ENCODE data around the gene UXS1. TPM values are rescaled to one million over a fixed set of nuclear protein-coding genes. Genes with fewer than 3 reads are reported as not detected.

UXS1 gene
- total RNA-seq, 4 donors from 2014 or later = 31.0 to 42.4 (median 36.8) TPM

DNA sequence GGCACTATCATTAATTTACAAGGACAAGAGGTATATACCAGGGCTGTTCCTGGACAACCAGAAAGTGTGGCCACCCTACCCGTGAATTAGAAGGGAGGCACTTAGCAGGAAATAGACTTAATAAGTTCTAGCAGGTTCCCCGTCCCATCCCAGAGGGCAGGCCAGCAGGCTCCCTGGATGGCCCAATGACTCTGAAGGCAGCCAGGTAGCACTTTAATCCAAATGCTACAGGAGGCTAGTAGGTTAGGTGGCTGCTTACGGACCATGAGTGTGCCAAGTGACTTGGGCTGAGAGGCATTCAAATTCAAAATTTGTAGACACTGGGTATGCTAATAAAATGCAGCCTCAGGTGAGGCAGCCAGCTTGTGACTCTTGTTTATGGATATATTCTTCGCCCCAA, 123.9 kb downstream of the UXS1 start:
- 90% methylated on average over 4 of the region's 4 CpGs for WGBS
- intact Hi-C loops (cut with DNase I) = loop anchor here (5.0 kb wide), 1 partner anchor 43 kb away; no protein-coding TSS in a partner anchor
- TF ChIP-seq POLR2AphosphoS5 (IDR thresholded peaks at IDR 0.05) (no peak), POLR2A (IDR thresholded peaks at IDR 0.05; ENCODE audit: low read depth) (no peak), EP300 (IDR thresholded peaks at IDR 0.05) (no peak)
- TF ChIP-seq, protein P1, sequence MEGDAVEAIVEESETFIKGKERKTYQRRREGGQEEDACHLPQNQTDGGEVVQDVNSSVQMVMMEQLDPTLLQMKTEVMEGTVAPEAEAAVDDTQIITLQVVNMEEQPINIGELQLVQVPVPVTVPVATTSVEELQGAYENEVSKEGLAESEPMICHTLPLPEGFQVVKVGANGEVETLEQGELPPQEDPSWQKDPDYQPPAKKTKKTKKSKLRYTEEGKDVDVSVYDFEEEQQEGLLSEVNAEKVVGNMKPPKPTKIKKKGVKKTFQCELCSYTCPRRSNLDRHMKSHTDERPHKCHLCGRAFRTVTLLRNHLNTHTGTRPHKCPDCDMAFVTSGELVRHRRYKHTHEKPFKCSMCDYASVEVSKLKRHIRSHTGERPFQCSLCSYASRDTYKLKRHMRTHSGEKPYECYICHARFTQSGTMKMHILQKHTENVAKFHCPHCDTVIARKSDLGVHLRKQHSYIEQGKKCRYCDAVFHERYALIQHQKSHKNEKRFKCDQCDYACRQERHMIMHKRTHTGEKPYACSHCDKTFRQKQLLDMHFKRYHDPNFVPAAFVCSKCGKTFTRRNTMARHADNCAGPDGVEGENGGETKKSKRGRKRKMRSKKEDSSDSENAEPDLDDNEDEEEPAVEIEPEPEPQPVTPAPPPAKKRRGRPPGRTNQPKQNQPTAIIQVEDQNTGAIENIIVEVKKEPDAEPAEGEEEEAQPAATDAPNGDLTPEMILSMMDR (IDR thresholded peaks at IDR 0.05) = no peak
- Histone ChIP-seq H3K27me3 (peaks cover 0 to 9% (median 0%) of the 10 kb centered on the region in 4 donors), H3K9me3 (no peaks in the 10 kb centered on the region), H3K4me3 (no peak overlapping the region), H3K36me3 (no peaks in the 10 kb centered on the region), H3K27ac (replicated peaks in 1 of 4) (peak overlapping the region in 1 of 4 donors; percentile 6), H3K4me1 (peaks cover 8 to 67% (median 50%) of the 10 kb centered on the region in 4 donors)
- DNase-seq (ENCODE audit: extremely low spot score) = peak; percentile 92

DNA sequence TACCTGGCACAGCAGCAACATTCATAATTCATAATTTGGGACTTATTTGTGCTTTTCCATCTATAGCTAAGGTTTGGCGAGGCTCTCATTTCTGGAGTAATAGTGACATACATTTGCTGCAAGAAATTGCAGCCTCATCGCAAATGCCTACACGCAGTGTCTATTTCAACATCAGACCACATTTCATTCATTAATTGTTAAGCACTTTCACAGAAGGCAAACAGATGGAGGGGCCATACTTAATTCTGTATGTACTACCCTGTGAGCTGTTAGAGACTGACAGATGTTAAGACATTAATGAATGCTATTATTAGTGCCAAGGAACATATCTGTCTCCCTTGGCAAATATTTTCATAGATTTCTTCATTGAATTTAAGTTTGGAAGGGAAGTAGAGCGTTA, 125.7 kb downstream of the UXS1 start:
- intact Hi-C loops (cut with DNase I) = loop anchor here (10.0 kb wide), 1 partner anchor 324 kb away; the partner anchor contains the start of gene NCK2
- H3K27ac ChIP-seq (replicated peaks in 1 of 4) = no peak overlapping the region
- peaks cover 11 to 60% (median 47%) of the 10 kb centered on the region in 4 donors for H3K4me1 ChIP-seq
- no peak overlapping the region for H3K4me3 ChIP-seq
- 92% methylated on average over 4 of the region's 4 CpGs for WGBS
- TF ChIP-seq EP300 (IDR thresholded peaks at IDR 0.05) (no peak), POLR2AphosphoS5 (IDR thresholded peaks at IDR 0.05) (no peak), POLR2A (IDR thresholded peaks at IDR 0.05; ENCODE audit: low read depth) (no peak)
- TF ChIP-seq, protein P1 (IDR thresholded peaks at IDR 0.05) = no peak
- no peak for DNase-seq (ENCODE audit: extremely low spot score)
- H3K27me3 ChIP-seq = peaks cover 0 to 10% (median 0%) of the 10 kb centered on the region in 4 donors
- H3K36me3 ChIP-seq = no peaks in the 10 kb centered on the region
- H3K9me3 ChIP-seq = no peaks in the 10 kb centered on the region

DNA sequence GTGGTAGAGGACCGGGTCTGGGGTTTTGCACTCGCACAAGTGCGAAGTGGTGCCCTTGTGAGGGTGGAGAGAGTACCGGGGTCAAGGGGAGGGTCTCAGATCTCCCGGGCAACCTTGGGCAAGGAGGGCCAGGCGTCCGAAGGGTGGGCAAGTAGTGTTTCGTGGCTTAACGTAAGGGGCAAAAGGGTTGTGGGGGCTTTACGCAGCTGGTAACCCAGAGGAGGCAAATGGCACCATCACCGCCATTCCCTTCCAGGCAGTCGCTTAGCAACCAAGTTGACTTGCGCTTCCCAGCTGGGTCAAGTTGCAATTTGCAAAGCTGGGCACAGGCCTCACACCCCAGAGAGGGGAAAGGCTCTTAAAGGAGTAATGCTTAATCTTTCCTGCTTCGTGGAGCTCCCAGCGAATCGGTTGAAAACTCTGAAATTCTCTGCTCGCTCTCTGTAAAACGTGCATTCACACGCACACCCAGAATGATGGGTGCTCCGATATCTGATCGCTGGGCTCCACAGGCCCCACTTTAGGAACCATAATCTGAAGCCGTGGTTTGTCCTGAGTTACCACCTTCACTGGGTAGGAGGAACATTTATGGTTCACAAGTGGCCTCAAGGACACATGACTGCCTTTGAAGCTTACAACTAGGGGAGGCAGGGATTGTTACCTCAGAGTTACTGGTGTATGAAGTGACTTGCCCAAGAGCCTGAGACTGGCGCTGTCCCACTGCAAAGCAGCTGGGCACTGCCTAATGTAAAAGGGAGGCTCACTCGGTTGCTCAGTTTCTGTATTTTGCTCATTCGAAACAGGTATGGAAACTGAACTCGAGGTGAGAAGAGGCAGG, 127.9 kb downstream of the UXS1 start:
- peaks cover 11 to 37% (median 25%) of the 10 kb centered on the region in 4 donors for H3K4me1 ChIP-seq
- DNase-seq (ENCODE audit: extremely low spot score) = peak; percentile 79
- intact Hi-C loops (cut with DNase I) = loop anchor here (10.0 kb wide), 1 partner anchor 321 kb away; the partner anchor contains the start of gene NCK2
- TF ChIP-seq, protein P1 (IDR thresholded peaks at IDR 0.05) = no peak
- TF ChIP-seq POLR2AphosphoS5 (IDR thresholded peaks at IDR 0.05) (no peak), EP300 (IDR thresholded peaks at IDR 0.05) (no peak), POLR2A (IDR thresholded peaks at IDR 0.05; ENCODE audit: low read depth) (no peak)
- H3K27ac ChIP-seq (replicated peaks in 1 of 4) = peak overlapping the region; percentile 55 to 77 (median 70)
- H3K27me3 ChIP-seq = peaks cover 0 to 10% (median 0%) of the 10 kb centered on the region in 4 donors
- H3K4me3 ChIP-seq = peak overlapping the region; percentile 64 to 75 (median 68)
- 59% methylated on average over 17 of the region's 26 CpGs for WGBS
- H3K9me3 ChIP-seq = no peaks in the 10 kb centered on the region
- no peaks in the 10 kb centered on the region for H3K36me3 ChIP-seq

DNA sequence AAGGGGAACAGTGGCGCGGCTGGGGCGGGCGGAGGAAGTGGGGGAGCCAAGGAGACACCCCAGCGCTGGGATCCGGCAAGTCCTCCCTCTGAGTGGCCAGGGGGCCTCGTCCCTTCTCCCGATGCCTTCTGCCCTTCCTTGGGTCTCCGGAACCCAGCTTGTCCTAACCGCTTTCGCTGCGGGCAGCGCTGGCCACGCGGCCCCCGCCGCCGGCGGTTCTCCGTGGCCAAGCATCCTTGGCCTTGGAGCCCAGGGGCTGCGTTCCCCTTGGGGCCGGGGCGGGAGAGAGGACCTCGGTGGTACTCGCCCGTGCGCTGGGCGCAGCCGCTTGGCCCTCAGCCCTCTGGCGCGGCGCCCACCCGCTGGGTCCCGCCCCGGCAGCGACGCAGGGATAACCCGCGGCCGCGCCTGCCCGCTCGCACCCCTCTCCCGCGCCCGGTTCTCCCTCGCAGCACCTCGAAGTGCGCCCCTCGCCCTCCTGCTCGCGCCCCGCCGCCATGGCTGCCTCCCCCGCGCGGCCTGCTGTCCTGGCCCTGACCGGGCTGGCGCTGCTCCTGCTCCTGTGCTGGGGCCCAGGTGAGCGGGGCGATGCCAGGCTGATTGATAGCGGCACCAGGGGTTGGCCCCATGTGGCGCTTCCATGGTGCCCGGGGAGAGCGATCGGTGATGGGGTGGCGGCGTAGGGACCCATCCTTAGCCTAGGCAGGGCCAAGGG, 128.7 kb downstream of the UXS1 start:
- TF ChIP-seq POLR2AphosphoS5 (IDR thresholded peaks at IDR 0.05) = no peak
- no peak for TF ChIP-seq POLR2A (IDR thresholded peaks at IDR 0.05; ENCODE audit: low read depth)
- no peak for TF ChIP-seq EP300 (IDR thresholded peaks at IDR 0.05)
- TF ChIP-seq, protein P1 (IDR thresholded peaks at IDR 0.05) = no peak
- peak; percentile 64 for DNase-seq (ENCODE audit: extremely low spot score)
- peak overlapping the region; percentile 64 to 75 (median 68) for H3K4me3 ChIP-seq
- WGBS = 11% methylated on average over 30 of the region's 68 CpGs
- H3K9me3 ChIP-seq = no peaks in the 10 kb centered on the region
- peaks cover 11 to 32% (median 24%) of the 10 kb centered on the region in 4 donors for H3K4me1 ChIP-seq
- H3K27me3 ChIP-seq = peaks cover 0 to 10% (median 0%) of the 10 kb centered on the region in 4 donors
- intact Hi-C loops (cut with DNase I) = loop anchor here (10.0 kb wide), 1 partner anchor 321 kb away; the partner anchor contains the start of gene NCK2
- H3K27ac ChIP-seq (replicated peaks in 1 of 4) = peak overlapping the region; percentile 55 to 77 (median 70)
- no peaks in the 10 kb centered on the region for H3K36me3 ChIP-seq
